NCI-H774 (cell line): ENCODE measurements around the gene APOL1.
"Not testable (repeated sequence)": the region's sequence is repeated elsewhere in the genome, so short reads cannot be mapped to it uniquely, and the experiment has no call there.

ENCODE experiments used
- DNase-seq: peaks from one replicate; lab custom pipeline; 2025; lab: John Stamatoyannopoulos, UW

APOL1 gene

DNA sequence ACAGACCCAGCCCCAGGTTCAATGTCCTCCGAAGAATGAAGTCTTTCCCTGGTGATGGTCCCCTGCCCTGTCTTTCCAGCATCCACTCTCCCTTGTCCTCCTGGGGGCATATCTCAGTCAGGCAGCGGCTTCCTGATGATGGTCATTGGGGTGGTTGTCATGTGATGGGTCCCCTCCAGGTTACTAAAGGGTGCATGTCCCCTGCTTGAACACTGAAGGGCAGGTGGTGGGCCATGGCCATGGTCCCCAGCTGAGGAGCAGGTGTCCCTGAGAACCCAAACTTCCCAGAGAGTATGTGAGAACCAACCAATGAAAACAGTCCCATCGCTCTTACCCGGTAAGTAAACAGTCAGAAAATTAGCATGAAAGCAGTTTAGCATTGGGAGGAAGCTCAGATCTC is 14.1 kb downstream of the APOL1 start:
- DNase-seq: no peak

- DNase-seq: no peak
Observed at GRCh38 chr22:36267896-36268485, 15.1 kb downstream of the APOL1 start.

GRCh38 chr22:36271231-36271630 is 18.3 kb downstream of the APOL1 start:
- DNase-seq: not testable (repeated sequence)

- DNase-seq: not testable (repeated sequence)
Observed at GRCh38 chr22:36271951-36272350, 19.0 kb downstream of the APOL1 start.

DNA sequence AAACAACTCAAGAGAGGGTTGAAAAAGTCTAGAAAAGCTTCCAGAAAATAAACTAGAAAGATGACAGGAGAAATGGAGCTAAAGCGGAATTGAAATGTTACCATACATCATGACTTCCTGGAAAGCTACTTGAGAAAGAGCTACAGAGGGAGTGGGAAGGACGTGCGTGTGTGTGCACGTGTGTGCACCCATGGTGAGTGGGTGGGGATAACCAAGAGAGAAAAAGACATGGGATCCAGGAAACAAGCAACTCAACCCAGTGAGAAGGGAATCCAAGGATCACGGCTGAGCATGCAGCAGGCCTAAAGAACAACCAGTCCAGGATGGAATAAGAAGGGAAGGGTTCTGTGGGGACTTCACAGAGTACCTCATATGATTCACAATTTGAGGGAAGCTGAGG is 21.6 kb downstream of the APOL1 start:
- no peak for DNase-seq

DNA sequence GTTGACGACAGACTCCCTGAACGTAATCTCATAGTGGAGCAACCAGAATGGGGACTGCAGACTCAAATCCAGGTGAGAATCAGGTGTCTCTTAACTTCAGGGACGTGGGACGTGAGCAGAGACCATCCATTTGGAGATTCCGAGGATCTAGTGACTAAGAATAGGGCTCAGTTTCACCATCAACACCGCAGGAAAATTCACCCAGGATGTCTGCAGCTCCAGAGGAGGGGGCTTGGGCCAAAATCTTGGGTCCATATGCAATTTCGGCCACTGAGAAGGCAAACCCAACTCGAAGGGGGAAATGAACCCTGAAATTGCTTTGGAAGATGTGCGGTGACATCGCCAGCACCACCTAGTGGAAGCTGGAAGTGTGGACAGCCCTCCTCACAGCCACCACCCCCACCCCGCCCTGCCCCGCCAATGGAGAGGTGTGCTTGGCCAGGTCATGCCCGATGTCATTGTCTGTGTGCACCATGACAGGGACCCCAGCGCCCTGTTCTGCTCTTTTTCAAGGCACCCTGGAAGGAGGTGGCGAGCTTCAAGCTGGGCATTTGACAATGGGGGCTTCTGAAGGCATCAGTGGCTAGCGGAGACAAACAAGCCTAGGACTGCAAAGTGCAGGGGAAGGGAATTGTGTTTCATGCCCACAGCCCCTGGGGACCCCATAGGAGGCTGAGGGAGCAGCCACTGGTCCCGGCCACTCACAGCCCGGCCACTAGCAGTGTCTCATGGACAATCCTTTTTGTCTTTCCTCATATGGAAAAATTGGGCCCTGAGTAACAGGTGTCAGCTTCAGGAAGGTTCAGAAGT is 24.8 kb downstream of the APOL1 start:
- DNase-seq: no peak

GRCh38 chr22:36279219-36279666 is 26.3 kb downstream of the APOL1 start:
- DNase-seq: no peak

DNA sequence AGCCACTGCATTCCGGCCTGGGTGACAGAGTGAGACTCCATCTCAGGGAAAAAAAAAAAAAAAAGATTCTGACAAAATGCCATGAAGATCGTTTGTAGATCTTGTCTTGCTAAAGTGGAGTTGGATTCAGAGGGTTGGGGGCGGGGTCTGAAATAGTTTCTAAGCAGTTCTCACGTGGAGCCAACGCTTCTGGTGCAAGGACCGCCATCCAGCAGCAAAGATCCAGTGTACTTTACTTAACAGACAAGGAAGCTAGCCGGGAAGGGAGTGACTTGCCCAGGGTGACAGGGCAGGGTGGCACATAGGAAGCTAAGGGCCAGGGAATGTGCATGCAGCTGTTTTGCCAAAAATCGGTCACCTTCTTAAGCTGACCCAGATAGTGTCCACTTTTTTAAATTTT is 27.4 kb downstream of the APOL1 start:
- no peak for DNase-seq

- DNase-seq: no peak
Observed at GRCh38 chr22:36281781-36282327, 28.9 kb downstream of the APOL1 start.

- DNase-seq: no peak
Observed at GRCh38 chr22:36282328-36282831, 29.4 kb downstream of the APOL1 start.

GRCh38 chr22:36284171-36284571 is 31.2 kb downstream of the APOL1 start:
- no peak for DNase-seq

DNA sequence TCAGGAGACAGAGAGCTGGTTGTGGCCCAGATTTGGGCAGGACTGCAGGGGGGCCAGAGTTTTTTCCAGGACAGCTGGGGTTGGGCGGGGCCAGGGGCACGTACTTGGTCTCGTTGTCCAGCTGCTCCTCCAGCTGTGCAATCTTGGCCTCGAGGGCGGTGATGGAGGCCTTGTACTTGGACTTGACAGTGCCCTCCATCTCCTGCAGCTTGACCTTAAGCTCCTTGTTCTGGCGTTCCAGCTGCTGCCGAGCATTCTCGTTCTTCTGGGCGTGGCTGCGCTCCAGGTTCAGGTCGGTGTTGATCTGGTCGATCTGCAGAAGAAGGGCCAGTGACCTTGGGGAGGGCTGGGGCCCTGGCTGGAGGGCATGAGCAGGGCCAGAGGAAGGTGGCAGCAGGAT is 32.1 kb downstream of the APOL1 start:
- no peak for DNase-seq

DNA sequence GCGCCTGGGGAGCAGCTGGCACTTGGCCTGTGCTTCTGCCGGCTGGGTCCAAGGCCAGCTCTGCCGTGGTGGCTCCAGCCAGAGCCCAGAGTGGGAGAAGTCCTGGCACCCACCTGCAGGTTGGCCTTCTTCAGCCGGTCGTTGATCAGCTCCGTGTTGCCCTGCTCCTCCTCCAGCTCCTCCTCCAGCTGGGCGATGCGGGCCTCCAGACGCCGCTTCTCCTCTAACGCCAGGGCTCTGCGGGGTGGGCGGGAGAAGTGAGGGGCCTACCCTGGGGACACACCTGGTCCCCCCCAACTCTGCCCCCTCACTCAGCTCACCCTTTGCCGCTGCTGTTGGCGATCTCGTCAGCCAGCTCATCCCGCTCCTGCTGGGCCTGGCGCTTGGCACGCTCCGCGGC is 32.6 kb downstream of the APOL1 start:
- DNase-seq: no peak

DNA sequence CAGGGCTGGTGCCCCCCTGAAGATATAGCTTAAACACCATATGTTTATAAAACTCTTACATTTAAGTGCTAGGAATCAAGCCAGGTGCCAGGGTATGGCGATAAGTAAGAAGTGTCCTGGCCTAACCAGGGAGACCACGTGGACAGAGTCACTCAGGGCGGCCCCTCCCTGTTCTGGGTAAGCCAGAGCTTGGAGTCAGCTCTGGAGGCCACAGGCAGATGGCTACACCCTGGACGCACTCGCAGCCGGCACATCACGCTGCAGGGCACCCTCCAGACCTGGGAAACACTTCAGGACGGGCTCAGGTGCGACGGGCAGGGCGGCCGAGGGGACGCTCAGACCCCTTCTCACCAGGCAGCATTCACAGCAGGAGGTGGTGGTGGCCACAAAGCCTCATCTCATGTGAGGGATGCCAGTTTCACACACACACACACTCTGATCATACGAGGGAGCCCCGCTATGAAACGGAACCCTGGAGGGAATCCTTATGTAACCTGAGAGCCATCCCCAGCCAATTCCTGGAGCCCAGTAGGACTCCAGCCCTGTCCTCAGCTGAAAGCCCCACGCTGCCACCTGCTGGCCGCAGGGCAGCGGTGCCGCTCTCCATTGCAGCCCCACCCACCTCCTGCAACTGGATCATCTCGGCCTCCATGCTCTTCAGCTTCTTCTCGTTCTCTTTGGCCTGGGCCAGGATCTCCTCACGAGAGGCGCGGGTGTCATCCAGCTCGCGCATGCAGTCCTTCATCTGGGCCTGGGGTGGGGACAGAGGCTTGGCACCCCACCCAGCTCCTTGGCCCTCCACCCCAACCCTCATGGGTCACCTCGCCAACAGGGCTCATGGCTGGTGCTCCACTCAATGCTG is 33.4 kb downstream of the APOL1 start:
- no peak for DNase-seq

DNA sequence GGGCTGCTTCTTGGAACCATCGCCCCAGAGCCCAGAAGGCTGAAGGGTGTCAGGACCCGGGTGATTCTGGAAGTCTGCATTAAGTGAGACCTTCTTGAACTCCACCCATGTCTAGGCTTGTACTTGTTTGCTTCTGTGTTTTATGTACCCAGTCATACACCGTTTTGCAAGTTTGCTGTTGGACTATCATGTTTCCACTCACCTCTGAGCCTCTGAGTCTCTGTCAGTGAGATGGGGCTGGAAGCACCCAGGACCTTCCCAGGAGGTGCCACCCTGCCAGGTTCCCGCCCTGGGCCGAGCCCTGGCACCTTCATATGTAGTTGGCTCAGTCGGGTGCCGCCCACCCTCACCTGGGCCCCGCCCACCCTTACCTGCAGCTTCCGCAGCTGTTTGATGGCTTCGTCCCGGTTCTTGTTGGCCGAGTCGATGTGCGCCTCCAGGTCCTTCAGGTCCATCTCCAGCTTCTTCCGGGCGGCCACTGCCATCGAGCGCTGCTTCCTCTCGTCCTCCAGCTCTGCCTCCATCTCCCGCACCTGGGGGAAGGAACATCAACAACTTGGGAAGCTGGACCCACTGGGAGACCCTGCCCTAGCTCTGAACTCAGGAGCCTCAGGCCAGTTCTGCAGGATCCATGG is 35.1 kb downstream of the APOL1 start:
- no peak for DNase-seq

DNA sequence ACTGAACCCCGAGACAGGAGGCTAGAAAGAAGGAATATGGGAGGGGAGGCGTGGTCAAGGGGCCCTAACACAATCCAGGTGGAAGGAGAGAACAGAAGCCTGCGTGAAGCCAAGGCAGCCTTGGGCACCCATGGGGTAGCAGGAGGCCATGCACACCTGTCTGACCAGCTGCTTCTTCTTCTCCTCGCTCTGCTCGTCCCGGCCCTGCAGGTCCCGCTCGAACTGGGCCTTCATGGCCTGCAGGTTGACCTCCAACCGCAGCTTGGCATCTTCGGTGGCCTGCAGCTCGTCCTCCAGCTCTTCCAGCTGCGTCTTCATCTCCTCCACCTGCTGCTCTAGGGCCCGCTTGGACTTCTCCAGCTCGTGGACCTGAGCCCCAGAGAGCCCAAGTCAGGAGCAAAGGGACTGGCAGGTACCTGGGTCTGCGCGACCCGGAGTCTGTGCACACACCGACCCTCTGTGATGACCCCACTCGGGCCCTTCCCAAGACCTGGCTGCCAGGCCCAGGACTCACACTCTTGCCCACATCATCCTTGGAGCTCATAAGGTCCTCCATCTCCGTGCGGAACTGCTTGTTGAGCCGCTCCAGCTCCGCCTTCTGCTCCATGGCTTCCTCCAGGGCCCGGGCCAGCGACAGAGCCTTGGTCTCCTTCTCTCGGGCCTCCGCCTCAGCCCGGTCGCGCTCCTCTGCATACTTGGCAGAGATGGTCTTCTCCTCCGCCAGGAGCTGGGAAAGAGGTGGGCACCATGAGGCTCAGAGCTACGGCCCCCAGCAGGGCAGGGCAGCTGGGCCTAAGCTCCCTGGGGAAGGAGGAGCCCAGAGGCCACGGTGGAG is 35.9 kb downstream of the APOL1 start:
- DNase-seq: no peak

DNA sequence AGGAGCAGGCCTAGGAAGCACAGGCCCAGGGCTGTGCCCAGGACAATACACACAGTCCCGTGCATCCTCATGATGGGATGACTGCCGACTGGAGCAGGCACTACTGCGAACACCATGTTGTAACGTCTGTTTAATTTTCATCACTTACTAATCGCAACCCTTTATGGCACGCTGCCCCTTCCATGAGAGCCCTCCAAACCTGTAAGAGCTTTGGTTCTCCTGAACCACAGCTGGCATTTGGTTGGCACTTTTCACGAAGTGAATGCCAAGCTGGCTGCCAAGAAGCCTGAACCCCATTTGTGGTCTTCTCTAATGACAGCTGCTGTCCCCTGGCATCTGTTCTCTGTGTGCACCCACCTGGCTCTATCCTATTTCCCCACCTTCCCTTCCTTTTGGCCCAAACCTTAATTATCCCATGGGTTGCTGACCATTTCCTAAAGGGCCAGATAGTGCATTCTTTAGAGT is 36.5 kb downstream of the APOL1 start:
- DNase-seq: no peak

DNA sequence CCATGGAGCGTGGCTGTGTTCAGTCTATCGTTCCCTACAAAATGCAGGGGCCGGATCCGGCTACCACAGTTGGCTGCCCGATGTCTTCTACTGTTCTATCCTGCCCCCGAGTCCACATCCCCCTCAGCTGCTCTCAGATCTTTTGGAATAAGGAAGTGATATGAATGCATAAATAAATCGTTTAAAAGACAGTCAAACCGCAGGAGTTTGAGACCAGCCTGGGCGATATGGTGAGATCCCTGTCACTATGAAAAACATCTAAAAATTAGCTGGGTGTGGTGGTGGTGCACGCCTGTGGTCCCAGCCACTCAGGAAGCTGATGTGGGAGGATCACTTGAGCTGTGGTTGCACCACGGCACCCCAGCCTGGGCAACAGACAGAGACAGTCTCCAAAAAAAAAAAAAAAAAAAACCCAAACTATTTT is 37.0 kb downstream of the APOL1 start:
- not testable (repeated sequence) for DNase-seq

DNA sequence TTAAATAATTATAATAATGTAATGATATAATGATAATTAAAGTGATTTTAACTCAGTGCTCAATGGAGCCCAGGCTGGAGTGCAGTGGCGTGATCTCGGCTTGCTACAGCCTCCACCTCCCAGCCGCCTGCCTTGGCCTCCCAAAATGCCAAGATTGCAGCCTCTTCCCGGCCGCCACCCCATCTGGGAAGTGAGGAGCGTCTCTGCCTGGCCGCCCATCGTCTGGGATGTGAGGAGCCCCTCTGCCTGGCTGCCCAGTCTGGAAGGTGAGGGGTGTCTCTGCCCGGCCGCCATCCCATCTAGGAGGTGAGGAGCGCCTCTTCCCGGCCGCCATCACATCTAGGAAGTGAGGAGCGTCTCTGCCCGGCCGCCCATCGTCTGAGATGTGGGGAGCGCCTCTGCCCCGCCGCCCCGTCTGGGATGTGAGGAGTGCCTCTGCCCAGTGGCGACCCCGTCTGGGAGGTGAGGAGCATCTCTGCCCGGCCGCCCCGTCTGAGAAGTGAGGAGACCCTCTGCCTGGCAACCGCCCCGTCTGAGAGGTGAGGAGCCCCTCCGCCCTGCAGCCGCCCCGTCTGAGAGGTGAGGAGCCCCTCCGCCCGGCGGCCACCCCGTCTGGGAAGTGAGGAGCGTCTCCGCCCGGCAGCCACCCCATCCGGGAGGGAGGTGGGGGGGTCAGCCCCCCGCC is 37.6 kb downstream of the APOL1 start:
- DNase-seq: not testable (repeated sequence)
